ACC112 (cell line): ENCODE results near the gene SLC9A9.
"Not testable (repeated sequence)": the region's sequence is repeated elsewhere in the genome, so short reads cannot be mapped to it uniquely, and the experiment has no call there.

ENCODE experiments used
- H2AFZ ChIP-seq: fragments of 200-600 bp; sonication (generic); one replicate; pipeline ENCODE4 v1.6.0; 2017; ENCODE audit warnings: antibody characterized with exemption, low read length; ENCODE audit not compliant: unreplicated experiment
- H3K27ac ChIP-seq: fragments of 200-600 bp; sonication (generic); 2 replicates; pipeline ENCODE4 v1.5.1; 2014; ENCODE audit warnings: low read depth, mild to moderate bottlenecking, antibody characterized with exemption, low read length, moderate library complexity
- H3K27me3 ChIP-seq: fragments of 200-600 bp; sonication (generic); 2 replicates; pipeline ENCODE4 v1.6.1; 2014; ENCODE audit warnings: mild to moderate bottlenecking, antibody characterized with exemption, low read length, moderate library complexity, mixed read lengths; ENCODE audit not compliant: insufficient read depth
- H3K36me3 ChIP-seq: fragments of 200-600 bp; sonication (generic); 2 replicates; pipeline ENCODE4 v1.6.1; 2016; ENCODE audit warnings: mild to moderate bottlenecking, antibody characterized with exemption, low read length, moderate library complexity, mixed read lengths; ENCODE audit not compliant: insufficient read depth
- H3K4me1 ChIP-seq: fragments of 200-600 bp; sonication (generic); one replicate; pipeline ENCODE4 v1.6.1; 2016; ENCODE audit warnings: low read length, mixed read lengths; ENCODE audit not compliant: insufficient read depth, unreplicated experiment, control insufficient read depth
- H3K4me3 ChIP-seq: fragments of 200-600 bp; sonication (generic); 2 replicates; pipeline ENCODE4 v1.5.1; 2014; ENCODE audit warnings: mild to moderate bottlenecking, low read depth, low read length
- H3K79me2 ChIP-seq: fragments of 200-600 bp; sonication (generic); one replicate; pipeline ENCODE4 v1.6.0; 2016; ENCODE audit warnings: low read length; ENCODE audit not compliant: control insufficient read depth, unreplicated experiment, insufficient read depth

Gene SLC9A9

DNA sequence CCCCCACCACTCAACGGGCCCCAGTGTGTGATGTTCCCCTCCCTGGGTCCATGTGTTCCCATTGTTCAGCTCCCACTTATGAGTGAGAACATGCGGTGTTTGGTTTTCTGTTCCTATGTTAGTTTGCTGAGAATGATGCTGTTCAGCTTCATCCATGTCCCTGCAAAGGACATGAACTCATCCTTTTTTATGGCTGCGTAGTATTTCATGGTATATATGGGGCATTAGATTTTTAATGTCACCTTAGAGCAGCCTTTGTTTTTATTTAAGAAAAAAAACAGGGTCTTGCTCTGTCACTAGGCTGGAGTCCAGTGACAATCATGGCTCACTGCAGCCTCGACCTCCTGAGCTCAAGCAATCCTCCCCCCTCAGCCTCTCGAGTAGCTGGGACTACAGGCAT is 568.7 kb downstream of the SLC9A9 start:
- H2AFZ ChIP-seq, H3K27me3 ChIP-seq, H3K79me2 ChIP-seq, H3K36me3 ChIP-seq, H3K4me3 ChIP-seq, H3K27ac ChIP-seq: not testable (repeated sequence)
- H3K4me1 ChIP-seq = peaks cover 13% of the 10 kb centered on the region

DNA sequence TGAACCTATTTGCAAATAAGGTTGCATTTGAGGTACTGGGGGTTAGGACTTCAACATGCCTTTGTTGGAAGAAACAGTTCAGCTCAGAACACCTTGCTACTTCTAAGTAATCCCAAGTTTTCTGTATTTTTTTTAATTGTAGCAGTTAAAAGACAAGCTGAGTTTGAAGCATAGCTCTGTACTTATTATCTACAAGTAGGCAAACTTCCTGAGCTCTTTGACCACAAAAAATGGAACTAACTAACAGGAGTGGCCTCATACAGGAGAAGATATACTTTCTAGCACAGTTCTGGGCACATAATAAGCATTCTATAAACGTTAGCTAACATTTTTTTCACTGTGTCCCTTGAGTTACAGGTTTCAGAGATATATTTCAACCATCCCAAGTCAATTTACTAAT is 569.5 kb downstream of the SLC9A9 start:
- Histone ChIP-seq H3K27ac (no peak overlapping the region), H3K4me1 (peaks cover 8% of the 10 kb centered on the region), H2AFZ (no peak overlapping the region)

DNA sequence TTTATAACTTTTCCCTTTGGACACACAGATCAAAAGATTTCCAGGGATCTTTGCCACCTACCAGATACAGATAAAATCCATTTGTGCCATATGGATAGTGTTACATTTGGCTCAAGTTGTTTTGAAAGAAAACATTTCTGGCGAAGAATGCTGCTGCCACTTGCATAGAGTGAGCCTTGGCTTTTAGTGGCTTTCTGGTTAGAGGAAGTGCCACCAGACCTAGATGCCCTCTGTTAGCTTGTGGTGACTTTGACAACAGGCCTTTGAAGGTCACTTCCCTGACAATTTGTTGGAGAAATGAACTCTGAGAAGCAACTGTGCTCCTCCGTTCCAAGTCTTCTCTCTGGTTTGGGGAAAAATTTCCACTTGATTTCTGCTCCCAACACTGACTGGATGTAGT is 570.7 kb downstream of the SLC9A9 start:
- Histone ChIP-seq H3K27me3 (no peaks in the 10 kb centered on the region), H3K27ac (no peak overlapping the region), H3K4me1 (no peaks in the 10 kb centered on the region), H3K4me3 (no peak overlapping the region), H2AFZ (no peak overlapping the region), H3K36me3 (no peaks in the 10 kb centered on the region), H3K79me2 (no peaks in the 10 kb centered on the region)

More for the DNA sequence above, 569.5 kb downstream of the SLC9A9 start:
- H3K36me3 ChIP-seq = no peaks in the 10 kb centered on the region
- H3K4me3 ChIP-seq = no peak overlapping the region
- H3K27me3 ChIP-seq = no peaks in the 10 kb centered on the region
- no peaks in the 10 kb centered on the region for H3K79me2 ChIP-seq

DNA sequence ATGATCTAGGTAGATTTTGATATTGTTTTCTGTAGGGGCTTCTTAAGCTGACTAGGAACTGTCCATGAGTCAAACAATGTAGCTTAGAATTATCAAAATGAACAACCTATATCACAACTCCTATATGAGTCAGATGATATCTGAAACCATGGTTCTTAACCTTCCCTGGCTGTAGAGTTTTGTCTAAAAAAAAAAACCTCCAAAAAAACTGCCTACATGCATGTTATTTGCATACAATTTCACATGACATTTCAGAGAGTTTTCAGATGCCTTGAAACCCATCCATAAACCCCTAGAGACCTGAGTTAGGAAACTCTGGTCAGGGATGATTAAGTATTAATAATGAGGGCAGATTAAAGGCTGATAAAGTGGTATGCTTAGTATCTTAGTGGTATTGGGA is 571.7 kb downstream of the SLC9A9 start:
- Histone ChIP-seq H3K27me3 (no peaks in the 10 kb centered on the region), H3K4me3 (no peak overlapping the region), H3K4me1 (no peaks in the 10 kb centered on the region), H3K36me3 (no peaks in the 10 kb centered on the region), H2AFZ (no peak overlapping the region), H3K27ac (no peak overlapping the region), H3K79me2 (no peaks in the 10 kb centered on the region)

DNA sequence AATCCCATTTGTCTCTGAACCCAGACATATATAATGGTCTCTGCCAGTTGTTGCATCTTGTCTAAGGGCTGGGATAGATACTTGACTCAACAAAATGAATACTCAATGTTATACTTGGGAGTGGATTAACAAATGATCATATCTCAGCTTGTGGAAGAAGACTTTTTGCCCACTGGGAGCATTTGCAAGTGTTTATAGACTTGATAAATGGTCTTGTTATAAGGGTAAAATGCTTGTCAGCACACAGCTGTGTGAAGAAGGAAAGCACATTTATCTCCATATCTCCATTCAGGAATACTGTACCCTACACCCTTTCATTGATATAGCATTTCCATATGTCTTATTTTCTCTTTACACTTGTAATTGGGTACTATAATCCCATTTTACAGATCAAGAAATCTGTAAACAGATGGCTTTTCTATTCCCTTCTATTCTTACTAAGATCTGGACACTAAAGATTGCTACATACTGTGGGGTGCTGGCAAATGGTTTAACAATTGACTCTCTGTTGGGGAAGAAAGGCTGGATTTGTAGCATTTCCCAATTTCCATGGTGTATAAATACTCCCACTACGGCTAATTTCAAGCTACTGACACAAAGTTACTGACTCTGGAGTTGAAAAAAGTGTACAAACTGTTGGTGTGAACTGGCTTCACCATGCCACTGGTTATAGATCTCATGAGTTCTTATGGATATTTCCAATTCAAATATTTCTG is 574.1 kb downstream of the SLC9A9 start:
- Histone ChIP-seq H3K27me3 (no peaks in the 10 kb centered on the region), H3K4me1 (no peaks in the 10 kb centered on the region), H3K4me3 (no peak overlapping the region), H2AFZ (no peak overlapping the region), H3K36me3 (no peaks in the 10 kb centered on the region), H3K27ac (no peak overlapping the region), H3K79me2 (no peaks in the 10 kb centered on the region)

DNA sequence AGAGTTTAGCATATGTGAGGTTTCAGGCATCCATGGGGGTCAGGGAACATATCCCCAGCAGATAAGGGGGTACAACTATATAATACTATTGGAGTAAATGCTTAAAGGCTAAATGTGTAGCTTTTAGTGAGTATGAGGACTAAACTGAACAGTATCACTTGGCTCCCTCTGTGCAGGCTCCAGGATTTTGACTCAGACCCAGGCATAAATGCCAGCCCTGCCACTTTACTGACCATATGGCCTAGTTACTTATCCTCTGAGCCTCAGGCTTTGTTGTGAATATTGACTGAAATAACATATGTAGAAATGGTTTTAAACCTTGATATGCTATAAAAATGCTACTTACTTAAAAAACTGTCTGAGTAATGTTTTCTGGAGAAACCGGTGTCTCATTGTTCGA is 577.1 kb downstream of the SLC9A9 start:
- Histone ChIP-seq H3K4me1 (no peaks in the 10 kb centered on the region), H3K36me3 (no peaks in the 10 kb centered on the region), H3K4me3 (no peak overlapping the region), H3K27me3 (no peaks in the 10 kb centered on the region), H3K27ac (no peak overlapping the region), H2AFZ (no peak overlapping the region), H3K79me2 (no peaks in the 10 kb centered on the region)

DNA sequence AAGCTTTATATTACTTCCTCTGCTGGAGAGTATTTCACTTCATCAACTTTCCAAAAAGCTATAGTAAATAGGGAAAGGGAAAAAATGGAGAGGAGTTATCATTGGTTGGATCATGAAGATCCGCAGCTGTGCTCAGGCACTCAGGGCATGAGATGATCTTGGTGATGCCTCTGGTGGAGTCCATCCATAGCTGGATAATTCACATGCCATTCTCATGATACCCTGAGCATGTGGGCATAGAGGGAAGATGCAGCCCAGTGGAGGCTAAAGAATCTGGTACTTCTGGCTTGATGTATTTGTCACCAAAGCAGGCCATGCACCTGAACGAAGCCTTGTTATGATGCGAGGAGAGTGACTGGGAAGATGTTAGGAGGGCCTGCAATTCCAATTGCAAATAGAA is 578.5 kb downstream of the SLC9A9 start:
- H3K27ac ChIP-seq = no peak overlapping the region
- no peaks in the 10 kb centered on the region for H3K79me2 ChIP-seq
- no peaks in the 10 kb centered on the region for H3K4me1 ChIP-seq
- H3K4me3 ChIP-seq = no peak overlapping the region
- H3K27me3 ChIP-seq = no peaks in the 10 kb centered on the region
- H2AFZ ChIP-seq = no peak overlapping the region
- H3K36me3 ChIP-seq = no peaks in the 10 kb centered on the region

DNA sequence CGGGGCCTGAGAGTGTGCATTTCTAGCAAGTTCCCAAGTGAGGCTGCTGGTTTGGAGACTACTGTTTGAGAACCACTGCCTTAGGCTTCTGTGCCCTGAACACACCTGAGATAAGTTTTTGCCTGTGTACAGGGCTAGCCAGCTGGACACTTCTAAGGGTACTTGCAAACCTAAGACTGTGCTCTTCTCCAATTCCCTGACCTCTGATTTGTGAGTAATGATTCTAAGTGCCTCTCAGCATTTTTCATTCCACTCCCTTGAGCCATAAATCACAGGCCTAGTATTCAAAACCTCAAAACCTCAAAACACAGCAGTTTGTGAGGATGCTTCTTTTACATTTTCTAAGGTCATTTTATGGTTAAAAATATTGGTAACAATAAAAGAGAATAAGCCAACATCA is 580.3 kb downstream of the SLC9A9 start:
- no peak overlapping the region for H2AFZ ChIP-seq
- no peak overlapping the region for H3K27ac ChIP-seq
- H3K4me1 ChIP-seq = no peaks in the 10 kb centered on the region
- H3K4me3 ChIP-seq = no peak overlapping the region
- H3K27me3 ChIP-seq = no peaks in the 10 kb centered on the region
- H3K36me3 ChIP-seq = no peaks in the 10 kb centered on the region
- H3K79me2 ChIP-seq = no peaks in the 10 kb centered on the region

DNA sequence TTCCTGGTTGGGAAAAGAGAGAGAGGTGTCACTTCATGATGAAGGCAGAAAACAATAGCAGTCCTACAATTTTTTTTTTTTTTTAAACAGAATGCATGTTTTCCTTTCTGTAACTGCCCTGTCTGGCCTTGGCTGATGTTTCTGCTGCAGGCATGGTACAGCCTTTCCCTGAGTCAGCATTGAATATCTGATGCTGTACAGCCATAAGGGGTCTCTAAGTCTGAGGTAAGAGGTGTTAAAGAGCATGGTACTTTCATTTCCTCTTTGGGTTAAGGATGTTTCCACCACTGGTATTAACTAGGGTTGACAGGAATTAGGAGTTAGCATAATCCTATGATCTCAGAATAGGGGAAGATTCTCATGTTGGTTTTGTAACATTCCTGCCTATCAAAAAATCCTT is 581.3 kb downstream of the SLC9A9 start:
- H3K4me3 ChIP-seq = no peak overlapping the region
- H3K36me3 ChIP-seq = no peaks in the 10 kb centered on the region
- H2AFZ ChIP-seq = no peak overlapping the region
- no peaks in the 10 kb centered on the region for H3K27me3 ChIP-seq
- H3K79me2 ChIP-seq = no peaks in the 10 kb centered on the region
- no peak overlapping the region for H3K27ac ChIP-seq
- H3K4me1 ChIP-seq = no peaks in the 10 kb centered on the region

DNA sequence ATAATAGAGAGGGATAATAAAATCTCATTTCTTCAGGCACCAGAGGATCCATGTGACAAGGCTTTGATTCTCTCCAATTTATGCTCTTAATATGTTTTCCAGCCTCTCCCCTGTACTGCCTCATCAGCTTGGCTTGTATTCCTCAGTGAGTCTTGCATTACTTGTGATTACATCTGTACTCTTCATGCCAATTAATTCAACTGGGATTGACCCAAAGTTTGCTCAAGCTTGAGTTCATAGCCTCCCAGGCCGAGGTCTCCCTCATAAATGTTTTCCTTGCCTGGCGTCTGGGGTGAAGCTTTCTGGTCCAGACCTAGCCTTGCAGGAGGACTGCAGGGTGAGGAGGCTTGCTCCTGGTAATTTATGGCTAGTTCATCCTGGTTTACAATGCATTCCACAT is 581.8 kb downstream of the SLC9A9 start:
- H3K27ac ChIP-seq = no peak overlapping the region
- H3K27me3 ChIP-seq = no peaks in the 10 kb centered on the region
- H3K79me2 ChIP-seq = no peaks in the 10 kb centered on the region
- no peaks in the 10 kb centered on the region for H3K4me1 ChIP-seq
- no peak overlapping the region for H2AFZ ChIP-seq
- H3K36me3 ChIP-seq = no peaks in the 10 kb centered on the region
- H3K4me3 ChIP-seq = no peak overlapping the region

DNA sequence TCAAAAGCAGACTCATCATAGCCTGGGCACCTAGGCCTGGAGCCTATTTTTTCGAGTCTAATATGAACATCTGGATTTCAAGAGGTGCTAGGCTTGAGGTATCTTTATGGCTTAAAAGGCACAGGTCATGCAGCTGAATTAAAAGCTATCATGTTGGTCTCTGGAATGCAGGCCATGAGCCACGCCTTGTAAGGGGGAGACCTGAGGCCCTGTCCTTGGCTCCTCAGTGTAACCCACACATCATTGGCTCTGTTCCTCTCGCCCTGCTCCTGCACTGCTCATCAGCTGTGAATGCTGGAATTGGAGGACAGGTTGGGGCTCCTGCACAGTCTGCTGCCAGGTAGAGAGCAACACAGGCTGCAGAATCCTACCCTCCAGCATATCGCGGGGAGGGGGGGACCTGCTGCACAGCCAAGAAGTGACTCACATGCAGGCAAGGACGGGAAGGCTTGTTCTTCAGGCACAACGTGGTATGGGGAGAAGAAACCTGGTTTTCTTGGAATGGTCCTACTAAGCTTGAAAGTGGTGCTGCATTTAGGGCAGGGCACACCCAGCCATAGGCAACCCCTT is 582.7 kb downstream of the SLC9A9 start:
- Histone ChIP-seq H3K27me3 (no peaks in the 10 kb centered on the region), H3K4me3 (no peak overlapping the region), H3K4me1 (no peaks in the 10 kb centered on the region), H2AFZ (no peak overlapping the region), H3K27ac (no peak overlapping the region), H3K36me3 (no peaks in the 10 kb centered on the region), H3K79me2 (no peaks in the 10 kb centered on the region)
